Ovary (tissue), 9 donors: ENCODE data around the gene DNASE1L1. TPM values are rescaled to one million over a fixed set of nuclear protein-coding genes. Genes with fewer than 3 reads are reported as not detected.

Source experiments
- DNase-seq, 5 donors: peaks; one replicate each; pipeline ENCODE4 v3.0.0-alpha.2; 2019 to 2020
- H3K27ac ChIP-seq, 2 donors: fragments of 200-600 bp; one replicate each; pipeline versions ENCODE4 v1.5.1 to v1.8.0; 2019 to 2022
- H3K27me3 ChIP-seq: fragments of 200-600 bp; one replicate; pipeline ENCODE4 v1.8.0; 2022
- H3K36me3 ChIP-seq: fragments of 200-600 bp; sonication (generic); one replicate; pipeline ENCODE4 v1.5.1; 2019
- H3K4me1 ChIP-seq: one replicate; pipeline ENCODE4 v1.8.1; 2013; ENCODE audit warnings: mild to moderate bottlenecking, moderate library complexity; ENCODE audit not compliant: insufficient read depth
- H3K4me3 ChIP-seq: fragments of 200-600 bp; sonication (generic); one replicate; pipeline ENCODE4 v1.5.1; 2017
- H3K9me3 ChIP-seq, 2 donors: fragments of 200-600 bp in 1 of 2; sonication (generic) in 1 of 2; one replicate each; pipeline versions ENCODE4 v1.5.1 to v1.8.1; 2013 to 2019; ENCODE audit warnings: mild to moderate bottlenecking in 1 of 2, moderate library complexity in 1 of 2
- CTCF ChIP-seq, 3 donors: fragments of 450-650 bp in 2 of 3; fragments of 200-600 bp in 1 of 3; IDR thresholded peaks; one replicate each; pipeline versions ENCODE4 v1.5.1 to v1.8.0; 2016 to 2022; ENCODE audit warnings: antibody characterized with exemption in 3 of 3, mild to moderate bottlenecking in 1 of 3
- EP300 ChIP-seq: sonication (generic); formaldehyde crosslinking; IDR thresholded peaks from one replicate; pipeline ENCODE4 v1.6.1; 2017; ENCODE audit warnings: antibody characterized with exemption
- POLR2A ChIP-seq: fragments of 450-650 bp; IDR thresholded peaks from one replicate; pipeline ENCODE4 v1.6.1; 2017; ENCODE audit warnings: antibody characterized with exemption, mild to moderate bottlenecking, moderate library complexity
- WGBS, 3 donors: extraction: QIAGEN DNeasy Blood & Tissue Kit in 1 of 3; methylation state at CpG; one replicate each; pipeline versions ENCODE4 v1.1.5 to v1.1.7; 2013 to 2017; 5-methylcytosine and 5-hydroxymethylcytosine counted together
- intact Hi-C, 4 donors: fragments of 100-400 bp; cut with DNase I; formaldehyde crosslinking; loops; one replicate each; pipeline versions ENCODE4 v1.11.0 to v1.15.1; 2022 to 2023
- polyA plus RNA-seq, 2 donors: library from polyadenylated mRNA; stranded (reverse); fragments of 200-250 nt in 1 of 2; fragments of 350-450 nt in 1 of 2; fragmentation: Illumina TruSeq in 1 of 2; extraction: RNeasy Lipid Tissue Mini Kit (QIAGEN cat#74804) in 1 of 2; gene quantifications; one replicate each; pipeline ENCODE4 v1.2.3, GENCODE V29; 2013 to 2014
- total RNA-seq, 7 donors: library from RNA; depleted of rRNA in 2 of 7; stranded (reverse); fragments of >200 nt in 2 of 7; fragmentation: NEBNext Ultra II Directional in 3 of 7; extraction: Animal tissue kit (Norgen Biotek cat#: 25700) in 3 of 7; gene quantifications; one replicate each; pipeline versions ENCODE4 v1.1.0 to v1.2.4, GENCODE V29; 2016 to 2023
- donor health status: DM: no; HTN: no; CAD: no; lungs with moderate emphysema.
- donor health status: DM: no; HTN: no; CAD: no.
- donor health status: Bipolar disorder and iron deficiency.
- donor health status: DM: yes; HTN: yes; CAD: no.
- donor health status: DM: no; HTN: no; CAD: no.
- donor health status: DM: yes; HTN: yes; CAD: no.

Gene DNASE1L1
- total and polyA plus RNA-seq, 9 donors, result 11.9 to 21.4 (median 17.2) TPM

- no peak overlapping the region for H3K27ac ChIP-seq
- no peaks in the 10 kb centered on the region for H3K9me3 ChIP-seq
- no peak for DNase-seq
- intact Hi-C loops, result no loop called here
- TF ChIP-seq EP300, result no peak
- H3K27me3 ChIP-seq, result no peaks in the 10 kb centered on the region
- H3K4me1 ChIP-seq, result no peaks in the 10 kb centered on the region
- no peak overlapping the region for H3K4me3 ChIP-seq
- H3K36me3 ChIP-seq, result no peaks in the 10 kb centered on the region
- 62 to 87% (median 81%) methylated on average over 8 of the region's 8 CpGs for WGBS, 3 donors
Observed at GRCh38 chrX:154413142-154413541, 4.1 kb upstream of the DNASE1L1 start.

- H3K36me3 ChIP-seq, result no peaks in the 10 kb centered on the region
- H3K27ac ChIP-seq, result peak overlapping the region in 1 of 2 donors; percentile 88
- DNase-seq, result no peak
- 64 to 67% (median 64%) methylated on average over 4 of the region's 4 CpGs for WGBS, 3 donors
- TF ChIP-seq CTCF (IDR thresholded peaks at IDR 0.05) (no peak), EP300 (no peak), POLR2A (no peak)
- no peaks in the 10 kb centered on the region for H3K9me3 ChIP-seq
- H3K4me3 ChIP-seq, result peak overlapping the region; percentile 69
- no peaks in the 10 kb centered on the region for H3K27me3 ChIP-seq
- intact Hi-C loops, result no loop called here
- no peaks in the 10 kb centered on the region for H3K4me1 ChIP-seq
Observed at GRCh38 chrX:154412468-154412867, 3.4 kb upstream of the DNASE1L1 start.

- intact Hi-C loops, result no loop called here
- H3K4me3 ChIP-seq, result peak overlapping the region; percentile 69
- no peaks in the 10 kb centered on the region for H3K4me1 ChIP-seq
- WGBS, 3 donors, result 33 to 40% (median 39%) methylated on average over 21 to 29 of the region's 29 CpGs
- no peaks in the 10 kb centered on the region for H3K9me3 ChIP-seq
- TF ChIP-seq POLR2A (peak; percentile 21), EP300 (no peak)
- peak; percentile 72 to 81 (median 74) for DNase-seq
- H3K27me3 ChIP-seq, result no peaks in the 10 kb centered on the region
- H3K27ac ChIP-seq, result peak overlapping the region; percentile 64 to 88
- no peaks in the 10 kb centered on the region for H3K36me3 ChIP-seq
Observed at GRCh38 chrX:154411981-154412340, 2.9 kb upstream of the DNASE1L1 start.

- Histone ChIP-seq H3K27ac (no peak overlapping the region), H3K36me3 (no peaks in the 10 kb centered on the region), H3K9me3 (no peaks in the 10 kb centered on the region), H3K27me3 (no peaks in the 10 kb centered on the region), H3K4me3 (no peak overlapping the region), H3K4me1 (no peaks in the 10 kb centered on the region)
- DNase-seq, result no peak
- intact Hi-C loops, result no loop called here
- 71 to 74% (median 72%) methylated on average over 10 of the region's 10 CpGs for whole genome bisulfite sequencing, 3 donors
- TF ChIP-seq EP300, result no peak
- no peak for TF ChIP-seq CTCF (IDR thresholded peaks at IDR 0.05)
- no peak for TF ChIP-seq POLR2A
Observed at GRCh38 chrX:154408659-154409221, 314 bp downstream of the DNASE1L1 start.

GRCh38 chrX:154404625-154405192 lies 4.3 kb downstream of the DNASE1L1 start:
- Histone ChIP-seq H3K27ac (no peak overlapping the region), H3K4me1 (no peaks in the 10 kb centered on the region), H3K9me3 (no peaks in the 10 kb centered on the region), H3K27me3 (no peaks in the 10 kb centered on the region), H3K36me3 (no peaks in the 10 kb centered on the region), H3K4me3 (no peak overlapping the region)
- intact Hi-C loops, result loop anchor here in 1 of 4 donors (5.0 kb wide), 1 partner anchor 128 kb away; no protein-coding TSS in a partner anchor
- TF ChIP-seq EP300 (no peak), CTCF (IDR thresholded peaks at IDR 0.05) (no peak)
- 85 to 93% (median 89%) methylated on average over 16 of the region's 16 CpGs for WGBS, 3 donors
- no peak for DNase-seq
